H1 (cell line): ENCODE results near the gene IQCM. TPM values are rescaled to one million over a fixed set of nuclear protein-coding genes. Genes with fewer than 3 reads are reported as not detected.

Experiments used
- CTCF ChIA-PET: fragments of 300-600 bp; sonication (Branson Sonifier 250); formaldehyde crosslinking; loops from one replicate; lab custom pipeline; 2021; ENCODE audit not compliant: partially characterized antibody; lab: Charles Lee
- POLR2A ChIA-PET: fragments of 300-600 bp; sonication (Branson Sonifier 250); formaldehyde crosslinking; loops from one replicate; lab custom pipeline; 2021; ENCODE audit warnings: inconsistent platforms; ENCODE audit not compliant: partially characterized antibody; lab: Charles Lee
- DNase-seq, 2 experiments: peaks; one replicate each; pipeline versions ENCODE4 v3.0.0 to v3.0.0-alpha.2; 2010 to 2022; ENCODE audit warnings: low spot score in 2 of 2, low read depth in 1 of 2, mixed read lengths in 1 of 2
- FAIRE-seq: peaks from 2 replicates; lab custom pipeline; 2011; peaks lifted over from hg19 to GRCh38; lab: Jason Lieb, UNC
- H2AFZ ChIP-seq: 2 replicates; pipeline ENCODE4 v1.8.1; 2012; ENCODE audit warnings: low read length, inconsistent platforms
- H2AK5ac ChIP-seq: 2 replicates; pipeline ENCODE4 v1.6.1; 2013; ENCODE audit warnings: low read depth, low read length
- H2BK120ac ChIP-seq: replicated peaks from 2 replicates; pipeline ENCODE3; 2013; ENCODE audit warnings: low read depth, low read length, inconsistent platforms
- H2BK12ac ChIP-seq: 2 replicates; pipeline ENCODE4 v1.6.1; 2013; ENCODE audit warnings: low read depth, low read length
- H2BK15ac ChIP-seq: 2 replicates; pipeline ENCODE4 v1.6.1; 2013; ENCODE audit warnings: low read length
- H2BK20ac ChIP-seq: 2 replicates; pipeline ENCODE4 v1.6.1; 2013; ENCODE audit warnings: low read length
- H2BK5ac ChIP-seq: 2 replicates; pipeline ENCODE4 v1.6.1; 2013; ENCODE audit warnings: low read depth, low read length
- H3K14ac ChIP-seq: 2 replicates; pipeline ENCODE4 v1.6.1; 2013; ENCODE audit warnings: inconsistent platforms; ENCODE audit not compliant: insufficient read length
- H3K18ac ChIP-seq: 2 replicates; pipeline ENCODE4 v1.6.1; 2013; ENCODE audit warnings: low read length; ENCODE audit errors: extremely low read depth
- H3K23ac ChIP-seq: 2 replicates; pipeline ENCODE4 v1.6.1; 2013; ENCODE audit warnings: inconsistent platforms; ENCODE audit not compliant: insufficient read length
- H3K23me2 ChIP-seq: 2 replicates; pipeline ENCODE4 v1.6.1; 2013; ENCODE audit warnings: low read depth, low read length
- H3K27ac ChIP-seq: 2 replicates; pipeline ENCODE4 v1.6.1; 2011; ENCODE audit warnings: low read depth, low read length, inconsistent platforms
- H3K27me3 ChIP-seq, 4 experiments: replicated peaks in 1 of 4; 1 replicate in 1 of 4; 2 replicates in 3 of 4; pipeline versions ENCODE4 v1.6.1 to v1.8.1; 2011 to 2013; ENCODE audit warnings: low read length in 3 of 4, mild to moderate bottlenecking in 3 of 4, inconsistent platforms in 2 of 4, mixed read lengths in 2 of 4, moderate library complexity in 1 of 4; ENCODE audit not compliant: control insufficient read depth in 3 of 4, insufficient read depth in 3 of 4; ENCODE audit errors: extremely low read depth in 1 of 4
- H3K36me3 ChIP-seq, 4 experiments: 2 replicates each; pipeline versions ENCODE4 v1.6.1 to v1.8.1; 2011 to 2013; ENCODE audit warnings: mild to moderate bottlenecking in 4 of 4, low read length in 3 of 4, moderate library complexity in 2 of 4, control low read depth in 1 of 4, inconsistent platforms in 1 of 4; ENCODE audit not compliant: insufficient read depth in 4 of 4, control insufficient read depth in 2 of 4
- H3K4ac ChIP-seq: replicated peaks from 2 replicates; pipeline ENCODE3; 2013; ENCODE audit warnings: low read length, low read depth, mixed read lengths, inconsistent platforms; ENCODE audit not compliant: insufficient read length
- H3K4me1 ChIP-seq, 4 experiments: replicated peaks in 1 of 4; 1 replicate in 1 of 4; 2 replicates in 3 of 4; pipeline versions ENCODE4 v1.6.1 to v1.8.1; 2011 to 2013; ENCODE audit warnings: low read length in 3 of 4, inconsistent platforms in 2 of 4, mixed read lengths in 1 of 4; ENCODE audit not compliant: insufficient read depth in 4 of 4, control insufficient read depth in 3 of 4
- H3K4me2 ChIP-seq, 2 experiments: 2 replicates each; pipeline versions ENCODE4 v1.6.1 to v1.8.1; 2011 to 2013; ENCODE audit warnings: low read depth in 2 of 2, low read length in 2 of 2, control low read depth in 1 of 2, inconsistent platforms in 1 of 2, mild to moderate bottlenecking in 1 of 2; ENCODE audit not compliant: insufficient read depth in 1 of 2
- H3K4me3 ChIP-seq, 4 experiments: fragments of 200-600, 300-600 bp in 1 of 4; sonication (generic), shearing (Covaris generic), sonication (Bioruptor Twin) in 1 of 4; 2 replicates each; pipeline versions ENCODE4 v1.5.1 to v1.8.1; 2011 to 2016; ENCODE audit warnings: low read length in 4 of 4, low read depth in 3 of 4, control low read depth in 2 of 4, inconsistent platforms in 2 of 4, mild to moderate bottlenecking in 2 of 4, mixed read lengths in 1 of 4, moderate library complexity in 1 of 4; ENCODE audit not compliant: insufficient read depth in 2 of 4; ENCODE audit errors: extremely low read depth in 1 of 4
- H3K56ac ChIP-seq: replicated peaks from 2 replicates; pipeline ENCODE3; 2013; ENCODE audit warnings: low read depth, mild to moderate bottlenecking, mixed read lengths, low read length, inconsistent platforms; ENCODE audit not compliant: insufficient read length
- H3K79me1 ChIP-seq: 2 replicates; pipeline ENCODE4 v1.6.1; 2013; ENCODE audit warnings: low read depth, low read length, control low read depth
- H3K79me2 ChIP-seq, 2 experiments: 2 replicates each; pipeline versions ENCODE4 v1.6.1 to v1.8.1; 2012 to 2013; ENCODE audit warnings: low read length in 2 of 2, mild to moderate bottlenecking in 2 of 2, inconsistent platforms in 1 of 2; ENCODE audit not compliant: insufficient read depth in 2 of 2, control insufficient read depth in 1 of 2
- H3K9ac ChIP-seq, 4 experiments: replicated peaks in 1 of 4; 1 replicate in 1 of 4; 2 replicates in 3 of 4; pipeline versions ENCODE4 v1.6.1 to v1.8.1; 2011 to 2013; ENCODE audit warnings: low read depth in 3 of 4, low read length in 3 of 4, control low read depth in 2 of 4, mild to moderate bottlenecking in 2 of 4, moderate library complexity in 2 of 4, inconsistent platforms in 1 of 4; ENCODE audit errors: extremely low read depth in 1 of 4
- H3K9me3 ChIP-seq, 2 experiments: 2 replicates each; pipeline versions ENCODE4 v1.6.1 to v1.8.1; 2012 to 2013; ENCODE audit warnings: mild to moderate bottlenecking in 2 of 2, moderate library complexity in 2 of 2, control low read depth in 1 of 2, inconsistent platforms in 1 of 2, low read depth in 1 of 2, low read length in 1 of 2, mixed read lengths in 1 of 2; ENCODE audit not compliant: insufficient read depth in 2 of 2
- H4K20me1 ChIP-seq, 2 experiments: replicated peaks in 1 of 2; 2 replicates each; pipeline versions ENCODE3 to v1.8.1; 2011 to 2013; ENCODE audit warnings: inconsistent platforms in 2 of 2, low read length in 2 of 2, mild to moderate bottlenecking in 1 of 2; ENCODE audit not compliant: insufficient read depth in 2 of 2, control insufficient read depth in 1 of 2
- H4K5ac ChIP-seq: 2 replicates; pipeline ENCODE4 v1.6.1; 2013; ENCODE audit warnings: low read length, low read depth, mixed read lengths, inconsistent platforms; ENCODE audit not compliant: insufficient read length
- H4K8ac ChIP-seq: 2 replicates; pipeline ENCODE4 v1.8.0; 2013; ENCODE audit warnings: mild to moderate bottlenecking, moderate library complexity, low read length, inconsistent platforms; ENCODE audit not compliant: insufficient read depth; ENCODE audit errors: extremely low read depth
- H4K91ac ChIP-seq: replicated peaks from 2 replicates; pipeline ENCODE3; 2013; ENCODE audit warnings: low read length, mixed read lengths, inconsistent platforms; ENCODE audit not compliant: insufficient read length
- CREB1 ChIP-seq: IDR thresholded peaks from 2 replicates; pipeline ENCODE4 v1.6.1; 2012; ENCODE audit warnings: inconsistent platforms
- CTBP2 ChIP-seq: IDR thresholded peaks from 2 replicates; pipeline ENCODE4 v1.7.0; 2011; ENCODE audit warnings: borderline replicate concordance, mild to moderate bottlenecking, moderate library complexity, mixed read lengths, low read length; ENCODE audit not compliant: insufficient read depth, insufficient read length
- EGR1 ChIP-seq: IDR thresholded peaks from 2 replicates; pipeline ENCODE4 v1.6.1; 2011; ENCODE audit warnings: low read depth, low read length, borderline replicate concordance
- NANOG ChIP-seq: IDR thresholded peaks from 2 replicates; pipeline ENCODE4 v1.6.1; 2011; ENCODE audit warnings: low read length, low read depth, mild to moderate bottlenecking, inconsistent platforms; ENCODE audit not compliant: insufficient read depth, poor library complexity, severe bottlenecking
- RXRA ChIP-seq: IDR thresholded peaks from 2 replicates; pipeline ENCODE4 v1.6.1; 2011; ENCODE audit warnings: low read depth, mild to moderate bottlenecking, low read length, moderate library complexity; ENCODE audit not compliant: insufficient read depth
- SRF ChIP-seq: IDR thresholded peaks from 2 replicates; pipeline ENCODE4 v1.6.1; 2011; ENCODE audit warnings: mild to moderate bottlenecking, low read depth, low read length, moderate library complexity
- WGBS, 2 experiments: shearing (Covaris generic) in 1 of 2; methylation state at CpG; one replicate each; pipeline versions ENCODE4 v1.1.6 to v1.1.7; 2013 to 2015; ENCODE audit warnings: low lambda C conversion rate in 2 of 2, mixed read lengths in 2 of 2, inconsistent platforms in 1 of 2, low coverage in 1 of 2, missing lambda C conversion rate in 1 of 2; ENCODE audit not compliant: insufficient replicate concordance in 2 of 2, insufficient coverage in 1 of 2, insufficient read length in 1 of 2; ENCODE audit errors: extremely low coverage in 1 of 2, missing lambda C conversion rate in 1 of 2; 5-methylcytosine and 5-hydroxymethylcytosine counted together
- polyA plus RNA-seq, 7 experiments: library from polyadenylated mRNA; depleted of rRNA in 3 of 7; stranded (reverse) in 5 of 7; unstranded in 2 of 7; fragments of >200 nt in 5 of 7; fragments of 200-250 nt in 2 of 7; gene quantifications; 1 replicate in 5 of 7; 2 replicates in 1 of 7; 4 replicates in 1 of 7; pipeline versions ENCODE4 v1.2.1 to v1.2.3, GENCODE V29; 2011 to 2013; ENCODE audit warnings: missing spikeins in 2 of 7, mixed read lengths in 2 of 7
- total RNA-seq: library from RNA; stranded (reverse); fragmentation: NEBNext Ultra II Directional; extraction: Animal tissue kit (Norgen Biotek cat#: 25700); gene quantifications from 2 replicates; pipeline ENCODE4 v1.2.1, GENCODE V29; 2021

Gene IQCM
- total and polyA plus RNA-seq, 2 of the 8 experiments (the other 6 are each of a cell fraction or from before 2014, with no cell fraction given): not detected

DNA sequence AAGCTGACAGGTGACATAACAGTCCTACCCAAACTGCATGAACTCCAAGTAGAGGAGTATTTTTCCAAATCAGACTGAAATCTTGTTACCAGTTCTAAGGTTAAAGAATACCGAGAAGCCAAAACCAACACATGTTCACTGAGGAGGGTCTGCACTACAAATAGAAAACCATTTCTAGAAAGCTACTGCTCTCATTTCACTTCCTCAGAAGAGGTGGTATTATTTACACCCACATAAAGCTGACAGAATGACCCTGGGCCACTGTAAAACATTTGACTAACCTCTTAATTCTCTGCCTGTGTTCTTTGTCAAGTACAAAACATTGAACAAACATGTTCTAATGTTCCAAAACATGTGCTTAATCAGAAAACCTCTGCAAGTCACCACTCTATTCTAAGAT, 95.8 kb downstream of the IQCM start:
- Histone ChIP-seq H4K20me1 (no peaks in the 10 kb centered on the region), H3K27me3 (no peaks in the 10 kb centered on the region), H3K56ac (no peak overlapping the region), H3K14ac (no peak overlapping the region), H2BK15ac (no peak overlapping the region), H2BK12ac (no peak overlapping the region), H3K79me1 (no peaks in the 10 kb centered on the region), H3K23me2 (no peaks in the 10 kb centered on the region), H3K9me3 (no peaks in the 10 kb centered on the region), H4K5ac (no peak overlapping the region), H3K4ac (no peak overlapping the region), H2BK120ac (no peak overlapping the region), H3K27ac (no peak overlapping the region), H2BK5ac (no peak overlapping the region), H3K79me2 (no peaks in the 10 kb centered on the region), H2AFZ (no peak overlapping the region), H3K4me1 (no peaks in the 10 kb centered on the region), H3K9ac (no peak overlapping the region), H4K91ac (no peak overlapping the region), H2BK20ac (no peak overlapping the region), H3K18ac (no peak overlapping the region), H3K4me2 (no peak overlapping the region), H2AK5ac (no peak overlapping the region), H3K23ac (no peak overlapping the region), H4K8ac (no peak overlapping the region), H3K36me3 (no peaks in the 10 kb centered on the region), H3K4me3 (no peak overlapping the region)
- FAIRE-seq: no peak
- no peak for TF ChIP-seq EGR1
- no peak for TF ChIP-seq NANOG
- TF ChIP-seq RXRA: no peak
- no peak for TF ChIP-seq CTBP2
- TF ChIP-seq CREB1: no peak
- TF ChIP-seq SRF: no peak
- POLR2A ChIA-PET: no interaction called here
- CTCF ChIA-PET: interaction anchor here (1.1 kb wide), 1 partner anchor 29 kb away, joined by 3 read pairs; no protein-coding TSS in a partner anchor
- DNase-seq: no peak
- WGBS, 2 experiments: 93% methylated on average over 1 of the region's 1 CpG; no CpG with 5 or more reads in 1 of the 2 experiments
